ENCODE results near the gene ATP8A1. TPM values are rescaled to one million over a fixed set of nuclear protein-coding genes. Genes with fewer than 3 reads are reported as not detected.

The ATP8A1 gene
- total and polyA plus RNA-seq, 10 donors = 14.4 to 87.0 (median 42.1) TPM

DNA sequence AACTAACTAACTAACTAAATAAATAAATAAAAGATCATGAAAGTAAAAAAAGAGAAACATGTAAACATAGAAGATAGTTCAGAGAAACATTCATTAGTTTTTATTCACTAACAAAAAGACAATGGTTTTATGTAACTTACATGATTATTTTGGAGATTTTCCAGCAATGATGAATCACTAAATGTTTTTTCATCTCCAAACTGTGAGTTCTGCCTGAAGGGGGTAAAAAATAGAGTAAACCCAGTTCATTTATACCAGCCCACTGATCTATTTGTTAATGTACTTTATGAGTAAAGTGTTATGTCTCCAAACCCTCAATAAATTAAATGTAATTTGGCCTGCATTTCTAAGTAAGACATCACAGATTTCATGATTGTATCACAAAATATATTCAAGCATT lies 101.1 kb downstream of the ATP8A1 start:
- intact Hi-C loops (cut with DNase I; ENCODE audit: low total_unique reads) = no loop called here
- Histone ChIP-seq H3K36me3 (peaks cover 0 to 66% (median 21%) of the 10 kb centered on the region in 6 donors), H3K4me1 (no peaks in the 10 kb centered on the region), H3K9me3 (no peaks in the 10 kb centered on the region), H3K27me3 (replicated peaks in 1 of 7) (no peaks in the 10 kb centered on the region), H3K4me3 (no peak overlapping the region), H3K27ac (no peak overlapping the region)
- DNase-seq = no peak
- TF ChIP-seq POLR2AphosphoS5 (IDR thresholded peaks at IDR 0.05) = no peak
- TF ChIP-seq, protein P1, sequence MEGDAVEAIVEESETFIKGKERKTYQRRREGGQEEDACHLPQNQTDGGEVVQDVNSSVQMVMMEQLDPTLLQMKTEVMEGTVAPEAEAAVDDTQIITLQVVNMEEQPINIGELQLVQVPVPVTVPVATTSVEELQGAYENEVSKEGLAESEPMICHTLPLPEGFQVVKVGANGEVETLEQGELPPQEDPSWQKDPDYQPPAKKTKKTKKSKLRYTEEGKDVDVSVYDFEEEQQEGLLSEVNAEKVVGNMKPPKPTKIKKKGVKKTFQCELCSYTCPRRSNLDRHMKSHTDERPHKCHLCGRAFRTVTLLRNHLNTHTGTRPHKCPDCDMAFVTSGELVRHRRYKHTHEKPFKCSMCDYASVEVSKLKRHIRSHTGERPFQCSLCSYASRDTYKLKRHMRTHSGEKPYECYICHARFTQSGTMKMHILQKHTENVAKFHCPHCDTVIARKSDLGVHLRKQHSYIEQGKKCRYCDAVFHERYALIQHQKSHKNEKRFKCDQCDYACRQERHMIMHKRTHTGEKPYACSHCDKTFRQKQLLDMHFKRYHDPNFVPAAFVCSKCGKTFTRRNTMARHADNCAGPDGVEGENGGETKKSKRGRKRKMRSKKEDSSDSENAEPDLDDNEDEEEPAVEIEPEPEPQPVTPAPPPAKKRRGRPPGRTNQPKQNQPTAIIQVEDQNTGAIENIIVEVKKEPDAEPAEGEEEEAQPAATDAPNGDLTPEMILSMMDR (IDR thresholded peaks at IDR 0.05 in 8 of 11, conservative IDR thresholded peaks at IDR 0.05 in 3 of 11) = no peak
- no peak for TF ChIP-seq POLR2A (IDR thresholded peaks at IDR 0.05)

DNA sequence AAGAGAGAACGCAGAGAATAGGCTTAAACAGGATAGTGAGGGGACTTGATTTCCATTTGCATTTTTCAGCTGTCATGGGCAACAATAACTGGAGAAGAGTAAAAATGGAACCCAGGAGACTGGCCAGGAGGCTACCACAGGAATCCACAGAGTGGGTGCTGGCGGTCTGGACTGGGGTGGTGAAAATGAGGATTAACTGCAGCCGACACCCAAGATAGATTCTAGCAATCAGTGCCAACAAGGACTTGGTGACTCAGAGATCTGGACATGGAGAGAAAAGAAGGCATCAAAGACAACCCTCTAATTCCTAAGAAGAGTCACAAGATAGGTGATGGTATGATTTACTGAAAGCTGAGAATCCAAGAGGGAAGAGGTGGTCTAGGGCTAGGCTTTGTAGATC lies 102.8 kb downstream of the ATP8A1 start:
- H3K27ac ChIP-seq = no peak overlapping the region
- no peak overlapping the region for H3K4me3 ChIP-seq
- no peaks in the 10 kb centered on the region for H3K4me1 ChIP-seq
- H3K27me3 ChIP-seq (replicated peaks in 1 of 7) = no peaks in the 10 kb centered on the region
- H3K36me3 ChIP-seq = peaks cover 0 to 71% (median 25%) of the 10 kb centered on the region in 6 donors
- intact Hi-C loops (cut with DNase I; ENCODE audit: low total_unique reads) = no loop called here
- TF ChIP-seq POLR2A (IDR thresholded peaks at IDR 0.05) = no peak
- no peak for TF ChIP-seq POLR2AphosphoS5 (IDR thresholded peaks at IDR 0.05)
- TF ChIP-seq, protein P1 (IDR thresholded peaks at IDR 0.05 in 8 of 11, conservative IDR thresholded peaks at IDR 0.05 in 3 of 11) = no peak
- 96 to 100% (median 98%) methylated on average over 3 of the region's 3 CpGs for WGBS, 5 donors
- DNase-seq = no peak
- no peaks in the 10 kb centered on the region for H3K9me3 ChIP-seq

GRCh38 chr4:42549896-42550295 lies 107.0 kb downstream of the ATP8A1 start:
- TF ChIP-seq POLR2A (IDR thresholded peaks at IDR 0.05) (no peak), POLR2AphosphoS5 (IDR thresholded peaks at IDR 0.05) (no peak)
- TF ChIP-seq, protein P1 (IDR thresholded peaks at IDR 0.05 in 8 of 11, conservative IDR thresholded peaks at IDR 0.05 in 3 of 11) = no peak
- no peaks in the 10 kb centered on the region for H3K27me3 ChIP-seq (replicated peaks in 1 of 7)
- H3K36me3 ChIP-seq = peaks cover 0 to 100% (median 29%) of the 10 kb centered on the region in 6 donors
- H3K27ac ChIP-seq = no peak overlapping the region
- H3K4me1 ChIP-seq = no peaks in the 10 kb centered on the region
- H3K9me3 ChIP-seq = no peaks in the 10 kb centered on the region
- no peak overlapping the region for H3K4me3 ChIP-seq
- DNase-seq = no peak
- intact Hi-C loops (cut with DNase I; ENCODE audit: low total_unique reads) = no loop called here
- WGBS, 5 donors = 96 to 100% (median 98%) methylated on average over 1 of the region's 1 CpG

- WGBS, 5 donors = 94 to 99% (median 96%) methylated on average over 3 of the region's 3 CpGs
- intact Hi-C loops (cut with DNase I; ENCODE audit: low total_unique reads) = no loop called here
- TF ChIP-seq POLR2A (IDR thresholded peaks at IDR 0.05) (no peak), POLR2AphosphoS5 (IDR thresholded peaks at IDR 0.05) (no peak)
- TF ChIP-seq, protein P1 (IDR thresholded peaks at IDR 0.05 in 8 of 11, conservative IDR thresholded peaks at IDR 0.05 in 3 of 11) = no peak
- Histone ChIP-seq H3K4me3 (no peak overlapping the region), H3K36me3 (peaks cover 0 to 100% (median 26%) of the 10 kb centered on the region in 6 donors), H3K27me3 (replicated peaks in 1 of 7) (no peaks in the 10 kb centered on the region), H3K4me1 (no peaks in the 10 kb centered on the region), H3K27ac (no peak overlapping the region), H3K9me3 (peaks cover 0 to 3% (median 0%) of the 10 kb centered on the region in 8 donors)
- DNase-seq = no peak
Measured at GRCh38 chr4:42547805-42548204, 109.1 kb downstream of the ATP8A1 start.
